IPS-15b (cell line): Measurements from ENCODE around the gene CAMK1D.

Experiments
- H3K27me3 ChIP-seq: one replicate; pipeline ENCODE4 v1.6.1; 2013; ENCODE audit warnings: low read length; ENCODE audit not compliant: control insufficient read depth, insufficient read depth
- H3K36me3 ChIP-seq: one replicate; pipeline ENCODE4 v1.6.1; 2013; ENCODE audit warnings: low read length; ENCODE audit not compliant: control insufficient read depth, insufficient read depth
- H3K4me1 ChIP-seq: one replicate; pipeline ENCODE4 v1.6.1; 2013; ENCODE audit warnings: mild to moderate bottlenecking, low read length; ENCODE audit not compliant: control insufficient read depth, insufficient read depth
- H3K4me3 ChIP-seq: one replicate; pipeline ENCODE4 v1.5.1; 2013; ENCODE audit warnings: low read depth, low read length
- H3K9ac ChIP-seq: one replicate; pipeline ENCODE4 v1.6.1; 2013; ENCODE audit warnings: low read depth, mild to moderate bottlenecking, low read length
- H3K9me3 ChIP-seq: one replicate; pipeline ENCODE4 v1.6.1; 2013; ENCODE audit warnings: mild to moderate bottlenecking, low read length; ENCODE audit not compliant: control insufficient read depth, insufficient read depth

Gene CAMK1D

DNA sequence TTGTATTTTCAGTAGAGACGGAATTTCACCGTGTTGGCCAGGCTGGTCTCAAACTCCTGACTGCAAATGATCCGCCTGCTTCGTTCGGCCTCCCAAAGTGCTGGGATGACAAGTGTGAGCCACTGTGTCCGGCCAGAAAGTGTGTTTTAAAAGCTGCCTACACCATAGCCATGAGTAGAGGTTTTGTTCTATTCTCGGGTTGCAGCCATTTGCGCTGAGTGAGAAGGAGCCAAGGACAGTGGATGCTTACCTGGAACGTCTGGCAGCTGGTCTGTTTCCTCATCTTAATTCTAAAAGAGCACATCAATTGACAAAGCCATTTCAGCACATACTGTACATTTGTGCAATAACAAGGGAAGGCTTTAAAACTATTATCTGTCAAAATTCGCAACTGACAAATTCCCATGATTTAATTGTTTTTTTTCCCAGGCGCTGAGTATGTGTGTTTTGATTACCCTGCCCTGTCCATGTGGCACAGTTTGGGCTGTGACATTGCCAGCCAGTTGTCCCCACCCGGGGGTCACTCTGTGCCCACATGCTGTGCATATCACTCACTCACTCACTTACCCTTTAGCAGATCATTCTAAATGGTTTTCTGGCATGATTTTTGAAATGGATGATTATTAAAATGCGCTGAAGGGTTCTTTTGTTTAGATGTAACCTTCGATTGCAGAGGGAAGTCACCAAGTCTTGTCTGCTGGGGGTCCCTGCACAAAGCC lies 400.6 kb downstream of the CAMK1D start:
- Histone ChIP-seq H3K27me3 (no peaks in the 10 kb centered on the region), H3K36me3 (no peaks in the 10 kb centered on the region), H3K4me3 (no peak overlapping the region), H3K4me1 (no peaks in the 10 kb centered on the region), H3K9me3 (peaks cover 4% of the 10 kb centered on the region), H3K9ac (no peak overlapping the region)

DNA sequence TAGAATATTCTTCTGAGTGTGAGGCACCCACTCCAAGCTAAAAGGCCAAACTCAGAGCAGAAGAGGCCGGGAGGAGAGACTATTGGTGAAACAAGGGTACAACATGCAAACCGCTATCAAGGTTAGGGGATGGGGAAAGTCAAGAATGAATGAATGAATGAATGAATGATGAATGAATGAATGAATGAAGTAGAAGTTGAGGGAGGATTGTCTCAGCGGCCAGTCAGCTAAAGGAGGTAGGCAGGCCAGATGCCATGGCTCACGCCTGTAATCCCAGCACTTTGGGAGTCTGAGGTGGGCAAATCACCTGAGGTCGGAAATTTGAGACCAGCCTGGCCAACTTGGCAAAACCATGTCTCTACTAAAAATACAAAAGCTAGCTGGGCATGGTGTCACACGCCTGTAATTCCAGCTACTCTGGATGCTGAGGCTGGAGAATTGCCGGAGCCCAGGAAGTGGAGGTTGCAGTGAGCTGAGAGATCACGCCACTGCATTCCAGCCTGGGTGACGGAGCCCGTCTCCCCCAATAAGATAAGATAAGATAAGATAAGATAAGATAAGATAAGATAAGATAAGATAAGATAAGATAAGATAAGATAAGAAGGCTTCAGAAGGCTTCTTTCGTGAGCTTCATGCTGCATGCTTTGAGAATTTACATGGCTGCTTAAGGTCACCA lies 401.3 kb downstream of the CAMK1D start:
- Histone ChIP-seq H3K4me3 (no peak overlapping the region), H3K27me3 (no peaks in the 10 kb centered on the region), H3K4me1 (no peaks in the 10 kb centered on the region), H3K9ac (no peak overlapping the region), H3K9me3 (peaks cover 4% of the 10 kb centered on the region), H3K36me3 (no peaks in the 10 kb centered on the region)

DNA sequence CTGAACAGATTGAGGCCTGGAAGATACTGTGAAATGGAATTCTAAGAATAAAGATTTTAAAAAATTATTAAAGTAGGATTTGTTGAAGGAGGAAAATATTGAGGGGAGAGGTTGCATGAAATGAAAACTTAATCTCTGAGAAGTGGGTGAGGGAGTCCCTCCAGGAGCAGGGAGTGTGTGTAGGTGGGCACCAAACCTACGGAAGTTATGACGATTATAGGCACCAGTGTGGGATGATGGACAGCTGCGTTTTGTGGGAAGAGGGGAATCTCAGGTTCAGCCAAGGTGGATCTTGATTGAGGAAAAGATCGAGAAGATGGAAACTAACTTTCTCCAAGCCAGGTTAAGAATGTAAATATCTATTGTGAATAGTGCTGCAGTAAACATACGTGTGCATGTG lies 405.7 kb downstream of the CAMK1D start:
- H3K27me3 ChIP-seq, result no peaks in the 10 kb centered on the region
- no peak overlapping the region for H3K9ac ChIP-seq
- no peaks in the 10 kb centered on the region for H3K4me1 ChIP-seq
- no peak overlapping the region for H3K4me3 ChIP-seq
- peaks cover 4% of the 10 kb centered on the region for H3K9me3 ChIP-seq
- H3K36me3 ChIP-seq, result no peaks in the 10 kb centered on the region

DNA sequence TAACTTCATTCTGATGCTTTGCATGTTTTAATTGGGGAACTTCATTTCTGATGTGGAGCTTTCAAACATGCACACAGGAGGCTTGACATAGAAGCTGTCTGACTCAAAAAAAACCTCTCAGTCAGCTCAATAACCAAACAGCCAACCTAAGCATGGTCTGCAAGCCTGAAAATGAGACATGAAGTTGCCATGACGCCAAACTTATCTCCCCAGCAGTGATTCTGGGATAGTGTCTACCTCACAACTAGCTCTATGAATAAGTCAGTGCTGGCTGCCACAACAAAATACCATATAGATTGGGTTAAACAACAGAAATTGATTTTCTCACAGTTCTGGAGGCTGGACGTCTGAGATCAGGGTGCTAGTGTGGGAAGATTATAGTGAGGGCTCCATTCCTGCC lies 408.0 kb downstream of the CAMK1D start:
- Histone ChIP-seq H3K4me1 (no peaks in the 10 kb centered on the region), H3K27me3 (no peaks in the 10 kb centered on the region), H3K36me3 (no peaks in the 10 kb centered on the region), H3K4me3 (no peak overlapping the region), H3K9ac (no peak overlapping the region), H3K9me3 (peaks cover 4% of the 10 kb centered on the region)

DNA sequence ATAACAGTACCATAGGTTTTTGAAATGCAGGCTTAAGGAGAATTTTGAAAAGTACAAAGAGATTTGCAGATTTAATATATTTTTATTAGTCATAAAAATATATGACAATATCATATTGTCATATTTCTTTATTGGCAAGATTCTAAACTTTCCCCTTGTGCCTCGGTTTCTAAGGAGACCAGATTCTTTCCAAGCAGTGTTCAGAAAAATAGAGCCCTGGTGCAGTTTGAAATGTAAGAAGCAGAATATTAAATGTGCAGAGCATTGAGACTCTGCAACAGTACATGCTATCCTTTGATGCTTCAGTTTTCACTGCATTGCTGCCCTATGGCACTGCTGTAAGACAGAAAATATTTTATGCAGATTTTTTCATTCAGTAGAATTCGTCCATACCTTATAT lies 408.9 kb downstream of the CAMK1D start:
- H3K36me3 ChIP-seq, result no peaks in the 10 kb centered on the region
- H3K9ac ChIP-seq, result no peak overlapping the region
- no peaks in the 10 kb centered on the region for H3K27me3 ChIP-seq

DNA sequence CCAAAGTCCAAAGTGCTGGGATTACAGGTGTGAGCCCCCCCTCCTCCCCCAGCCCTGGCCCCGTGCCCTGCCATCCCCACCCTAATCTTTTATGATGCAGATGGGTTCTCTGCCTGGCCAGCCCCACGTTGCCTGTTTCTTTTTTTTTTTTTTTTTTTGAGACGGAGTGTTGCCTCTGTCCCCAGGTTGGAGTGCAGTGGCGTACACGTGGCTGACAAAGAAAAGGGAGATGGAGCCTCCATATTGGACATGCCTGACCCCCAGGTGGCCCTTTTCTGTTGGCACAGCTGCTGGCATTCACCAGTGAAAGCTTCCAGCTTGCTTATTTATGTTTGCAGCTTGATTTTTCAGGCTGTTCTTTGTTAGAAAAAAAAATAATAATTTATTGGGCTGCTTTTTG lies 416.9 kb downstream of the CAMK1D start:
- Histone ChIP-seq H3K36me3 (no peaks in the 10 kb centered on the region), H3K4me1 (peaks cover 26% of the 10 kb centered on the region), H3K9me3 (no peaks in the 10 kb centered on the region), H3K9ac (no peak overlapping the region), H3K27me3 (no peaks in the 10 kb centered on the region), H3K4me3 (no peak overlapping the region)

More for the DNA sequence above, 408.9 kb downstream of the CAMK1D start:
- peaks cover 4% of the 10 kb centered on the region for H3K9me3 ChIP-seq
- H3K4me3 ChIP-seq, result no peak overlapping the region
- H3K4me1 ChIP-seq, result no peaks in the 10 kb centered on the region

DNA sequence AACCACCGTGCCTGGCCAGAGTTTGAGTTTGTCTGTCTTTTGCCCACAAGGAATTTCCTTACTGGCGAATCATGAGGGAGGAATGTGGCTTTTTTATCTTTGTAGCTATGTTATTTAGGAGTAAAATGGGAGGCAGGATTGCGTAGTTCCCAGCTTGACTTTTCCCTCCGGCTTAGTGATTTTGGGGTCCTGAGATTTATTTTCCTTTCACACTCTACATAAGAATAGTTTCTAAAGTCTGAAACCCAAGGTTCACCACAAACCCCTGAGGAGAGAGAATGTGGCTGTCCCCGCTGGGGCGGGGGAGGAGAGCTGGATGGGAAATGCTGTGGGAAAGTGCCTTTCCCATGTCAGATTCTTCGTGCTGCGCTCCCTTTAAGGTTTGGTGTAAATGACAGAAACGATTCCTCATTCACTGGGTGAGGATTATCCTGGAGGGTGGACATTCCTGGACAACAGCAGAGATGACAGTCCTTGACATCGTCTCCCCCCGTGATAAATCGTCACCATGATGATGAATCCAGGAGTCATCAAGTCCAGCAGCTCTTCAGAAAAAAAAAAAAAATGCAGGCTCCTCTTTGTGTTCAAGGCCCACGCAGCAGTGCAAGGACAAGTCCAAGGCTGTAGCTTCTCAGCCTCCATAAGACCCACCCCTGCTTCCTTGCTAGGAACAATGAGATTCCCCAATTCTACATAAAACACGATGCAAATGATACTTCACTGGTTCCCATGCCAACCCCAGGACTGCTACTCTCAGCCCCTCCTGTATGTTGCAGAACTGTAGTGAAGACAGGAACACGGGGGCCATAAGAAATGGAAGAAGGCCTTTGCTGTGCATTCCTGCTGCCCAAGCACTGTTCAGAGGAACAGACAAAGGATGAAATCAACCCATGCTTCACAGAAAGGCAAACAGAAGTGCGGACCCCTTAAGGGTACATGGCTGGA lies 419.1 kb downstream of the CAMK1D start:
- no peaks in the 10 kb centered on the region for H3K36me3 ChIP-seq
- no peaks in the 10 kb centered on the region for H3K9me3 ChIP-seq
- H3K4me1 ChIP-seq, result peaks cover 26% of the 10 kb centered on the region
- H3K4me3 ChIP-seq, result no peak overlapping the region
- no peaks in the 10 kb centered on the region for H3K27me3 ChIP-seq
- H3K9ac ChIP-seq, result no peak overlapping the region

DNA sequence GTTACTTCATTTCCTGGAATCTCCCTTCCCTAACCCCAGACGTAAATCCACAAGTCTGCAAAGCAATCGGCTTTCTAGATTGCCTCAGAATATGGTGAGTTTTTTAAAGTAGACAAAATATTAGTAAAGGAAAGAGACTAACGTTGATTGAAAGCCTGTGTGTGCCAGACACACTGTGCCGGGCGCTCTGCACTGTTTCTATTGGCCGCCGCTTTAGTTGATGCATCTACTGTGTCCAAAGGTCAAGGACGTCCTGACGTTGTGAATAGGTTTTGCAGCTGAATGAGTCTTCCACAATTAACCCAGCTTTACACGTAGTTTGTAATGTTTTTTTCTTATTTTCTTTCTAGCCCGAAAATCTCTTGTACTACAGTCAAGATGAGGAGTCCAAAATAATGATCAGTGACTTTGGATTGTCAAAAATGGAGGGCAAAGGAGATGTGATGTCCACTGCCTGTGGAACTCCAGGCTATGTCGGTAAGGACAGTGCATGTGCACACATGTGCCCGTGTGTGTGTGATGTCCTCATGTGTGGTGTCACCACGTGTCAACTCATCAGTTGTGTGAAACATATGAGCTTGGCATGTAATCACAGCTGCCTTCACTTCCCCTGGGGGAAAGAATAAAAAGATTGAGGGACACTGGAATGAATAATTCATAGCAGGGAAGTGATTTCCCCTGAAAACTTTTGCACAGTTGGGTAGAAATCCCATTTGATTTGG lies 420.1 kb downstream of the CAMK1D start:
- Histone ChIP-seq H3K4me1 (peaks cover 32% of the 10 kb centered on the region), H3K9me3 (no peaks in the 10 kb centered on the region), H3K4me3 (no peak overlapping the region), H3K27me3 (no peaks in the 10 kb centered on the region), H3K9ac (no peak overlapping the region), H3K36me3 (no peaks in the 10 kb centered on the region)

DNA sequence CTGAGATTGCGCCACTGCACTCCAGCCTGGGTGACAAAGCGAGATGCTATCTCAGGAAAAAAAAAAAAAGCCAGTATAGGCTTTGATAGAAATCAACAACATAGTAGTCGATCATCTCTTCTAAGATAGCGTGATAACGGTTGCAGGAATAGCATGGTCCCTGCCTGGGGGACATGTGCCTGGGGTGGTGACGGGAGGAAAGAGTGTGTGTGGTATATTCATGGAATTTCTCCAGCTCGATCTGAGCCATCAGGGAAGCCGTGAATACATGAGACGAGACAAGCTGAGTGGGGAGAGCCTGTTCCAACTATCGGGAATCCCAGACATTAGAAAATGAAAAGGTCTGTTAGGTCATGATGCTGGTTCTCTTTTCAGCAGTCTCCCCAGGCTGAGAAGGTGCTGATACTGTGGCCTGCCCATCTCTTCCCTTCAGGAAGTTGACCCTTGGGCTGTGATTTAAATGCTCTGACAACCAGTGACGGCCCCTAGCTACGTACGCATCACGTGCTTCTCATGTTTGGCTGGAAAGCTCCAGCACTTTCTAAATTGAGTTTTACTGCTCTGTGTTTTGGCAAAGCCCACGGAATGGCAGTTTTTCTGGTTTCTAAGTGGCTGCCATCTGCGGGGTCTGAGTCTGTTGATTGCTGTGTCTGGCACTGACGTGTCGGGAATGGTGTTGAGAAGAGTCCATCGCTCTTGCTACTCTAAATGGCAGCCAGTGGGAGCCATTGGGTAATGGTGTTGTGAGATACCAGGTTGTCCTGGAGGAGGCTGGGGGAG lies 422.8 kb downstream of the CAMK1D start:
- no peak overlapping the region for H3K4me3 ChIP-seq
- H3K4me1 ChIP-seq, result peaks cover 20% of the 10 kb centered on the region
- peaks cover 5% of the 10 kb centered on the region for H3K27me3 ChIP-seq
- H3K9me3 ChIP-seq, result no peaks in the 10 kb centered on the region
- no peaks in the 10 kb centered on the region for H3K36me3 ChIP-seq
- no peak overlapping the region for H3K9ac ChIP-seq

DNA sequence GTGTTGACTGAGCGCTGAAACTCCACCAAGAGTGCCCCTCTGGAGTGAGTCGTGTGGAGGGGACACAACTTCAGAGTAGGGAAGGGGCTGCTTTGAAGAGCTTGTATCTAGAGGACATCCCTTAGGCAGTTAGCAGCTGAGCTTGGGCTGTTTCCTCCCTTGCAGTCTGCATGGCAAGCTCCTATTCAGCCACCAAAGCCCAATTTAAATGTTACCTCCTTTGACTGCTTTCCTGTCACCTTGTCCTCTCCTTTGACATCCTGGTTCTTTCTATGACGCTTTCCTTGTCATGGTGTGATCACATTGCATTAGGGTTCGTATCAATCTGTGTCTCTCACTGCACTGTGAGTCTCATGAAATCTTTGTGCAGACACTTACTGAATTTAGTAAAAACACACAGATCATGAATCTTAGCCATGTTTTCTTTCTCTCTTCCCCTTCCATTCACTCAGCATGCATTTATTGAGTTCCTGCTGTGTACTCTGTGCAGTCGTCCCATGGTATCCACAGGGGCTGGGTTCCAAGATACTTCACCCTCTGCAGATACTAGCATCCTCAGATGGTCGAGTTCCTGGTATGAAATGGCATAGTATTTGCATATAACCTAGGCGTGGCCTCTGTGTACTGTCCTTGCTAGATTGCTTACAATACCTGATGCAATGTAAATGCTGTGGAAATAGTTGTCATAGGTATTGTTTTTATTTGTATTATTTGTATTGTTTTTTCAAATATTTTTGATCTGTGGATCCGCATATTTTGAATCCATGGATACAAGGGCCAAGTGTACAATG lies 423.6 kb downstream of the CAMK1D start:
- Histone ChIP-seq H3K36me3 (no peaks in the 10 kb centered on the region), H3K27me3 (peaks cover 5% of the 10 kb centered on the region), H3K9ac (no peak overlapping the region), H3K9me3 (no peaks in the 10 kb centered on the region), H3K4me1 (peaks cover 17% of the 10 kb centered on the region), H3K4me3 (no peak overlapping the region)
